Measurements from ENCODE around the gene BFSP1.

Gene BFSP1

GRCh38 chr20:17457588-17458190 lies 73.5 kb downstream of the BFSP1 start:
- no peak for DNase-seq

GRCh38 chr20:17457079-17457478 lies 74.1 kb downstream of the BFSP1 start:
- DNase-seq = no peak

DNA sequence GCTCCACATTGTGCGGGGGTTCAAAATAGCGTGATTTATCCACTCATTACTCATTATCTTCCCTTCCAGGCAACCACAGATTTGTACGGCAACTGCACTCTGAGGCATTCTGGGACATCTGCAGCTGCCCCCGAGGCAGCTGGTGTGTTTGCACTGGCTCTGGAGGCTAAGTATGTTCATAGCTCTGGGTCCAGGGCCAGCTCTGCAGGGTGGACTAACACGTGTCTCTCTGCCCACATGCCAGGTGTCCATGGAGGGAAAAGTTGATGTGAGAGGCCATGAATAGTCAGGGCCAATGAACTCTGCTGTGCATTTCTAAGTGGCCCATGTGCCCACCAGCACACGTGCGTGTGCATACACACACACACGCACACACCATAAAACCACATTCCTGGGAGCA lies 74.9 kb downstream of the BFSP1 start:
- no peak for DNase-seq

- DNase-seq = no peak
These were observed 77.6 kb downstream of the BFSP1 start for GRCh38 chr20:17453592-17453991.

DNA sequence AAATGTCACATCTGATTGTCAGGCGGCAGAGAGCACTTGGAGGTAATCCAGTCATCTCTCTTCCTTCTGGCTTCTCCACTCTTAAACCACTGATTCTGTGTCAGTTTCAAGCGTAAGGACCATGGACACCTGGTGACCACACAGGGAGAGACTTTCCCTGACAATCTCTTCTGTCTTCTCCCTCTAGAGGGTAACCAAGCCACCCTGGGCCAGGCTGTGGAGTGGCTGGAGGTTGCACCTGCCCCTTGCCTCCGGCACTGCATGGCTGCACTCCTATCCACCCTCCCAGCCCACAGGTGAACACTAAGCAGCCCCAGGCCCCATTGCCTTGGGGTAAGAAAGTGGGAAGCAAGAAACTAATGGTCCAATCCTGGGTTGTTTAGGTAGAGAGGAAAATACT lies 78.7 kb downstream of the BFSP1 start:
- DNase-seq = no peak

DNA sequence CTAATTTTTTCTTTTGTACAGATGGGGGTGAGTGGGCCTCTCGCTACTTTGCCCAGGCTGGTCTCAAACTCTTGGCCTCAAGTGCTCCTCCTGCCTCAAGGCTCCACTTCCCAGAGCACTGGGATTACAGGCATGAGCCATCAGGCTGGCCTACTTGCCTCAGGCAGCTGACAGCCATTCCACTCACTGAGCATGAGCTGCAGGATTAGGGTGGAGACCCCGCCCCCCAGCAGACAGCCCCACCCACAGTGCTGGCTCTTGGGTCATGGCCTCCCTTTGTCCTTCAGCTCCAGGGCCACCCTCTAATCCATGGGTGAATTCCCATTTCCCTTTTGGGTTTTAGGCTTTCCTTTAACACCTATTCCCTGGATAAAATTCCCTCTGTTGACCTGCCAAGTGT lies 82.1 kb downstream of the BFSP1 start:
- DNase-seq = no peak

- DNase-seq = no peak
These were observed 83.1 kb downstream of the BFSP1 start for GRCh38 chr20:17448071-17448470.

GRCh38 chr20:17446171-17446570 lies 85.0 kb downstream of the BFSP1 start:
- no peak for DNase-seq

GRCh38 chr20:17445543-17445942 lies 85.6 kb downstream of the BFSP1 start:
- DNase-seq = no peak

- DNase-seq = no peak
These were observed 87.1 kb downstream of the BFSP1 start for GRCh38 chr20:17444091-17444490.
